Measurements from ENCODE around the gene OAT. TPM values are rescaled to one million over a fixed set of nuclear protein-coding genes. Genes with fewer than 3 reads are reported as not detected.

The OAT gene
- total RNA-seq, 4 donors from 2014 or later = 139 to 205 (median 168) TPM

DNA sequence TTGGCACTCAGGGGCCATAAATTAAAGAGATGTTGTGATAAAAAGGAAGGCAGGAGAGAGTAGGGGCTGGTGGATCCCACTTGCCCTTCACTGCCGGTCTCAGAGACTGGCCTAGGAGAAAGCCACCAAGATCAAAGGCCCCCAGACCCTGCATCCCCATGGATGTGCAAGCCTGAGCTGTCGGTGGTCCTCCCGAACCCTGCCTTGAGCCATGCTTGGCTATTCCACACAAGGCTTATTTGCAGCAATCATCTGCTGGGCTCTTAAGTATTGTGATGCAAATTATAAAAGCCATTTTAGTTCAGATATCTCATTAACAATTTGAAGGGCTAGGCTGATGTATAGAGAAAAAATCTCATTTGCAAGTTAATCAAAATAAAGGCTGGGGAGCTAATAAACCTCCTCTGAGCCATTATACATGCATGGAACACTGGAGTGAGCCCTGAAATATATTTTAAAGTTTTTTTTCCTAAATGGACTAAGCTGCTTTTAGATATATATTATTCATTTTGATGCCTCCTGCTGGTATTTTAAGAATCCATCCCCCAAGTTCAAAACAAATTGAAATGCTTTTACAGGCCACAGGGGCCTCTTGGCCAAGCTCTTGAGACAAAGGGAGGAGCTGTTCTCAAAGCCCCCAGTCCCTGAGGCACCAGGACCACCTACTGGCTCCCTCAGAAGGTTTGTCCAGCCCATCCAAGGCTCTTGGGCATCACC is 28.1 kb downstream of the OAT start:
- no peak for ATAC-seq
- Histone ChIP-seq H3K4me3 (no peak overlapping the region), H3K27me3 (no peaks in the 10 kb centered on the region), H3K27ac (no peak overlapping the region), H3K4me1 (peaks cover 0 to 15% (median 7%) of the 10 kb centered on the region in 3 donors), H3K36me3 (no peaks in the 10 kb centered on the region), H3K9me3 (no peaks in the 10 kb centered on the region)
- TF ChIP-seq POLR2AphosphoS5 (IDR thresholded peaks at IDR 0.05) (no peak), POLR2A (IDR thresholded peaks at IDR 0.05) (no peak)
- WGBS, 2 donors (ENCODE audit: low coverage in 1 of 2) = 86% methylated on average over 3 of the region's 3 CpGs; no CpG with 5 or more reads in 1 of the 2 donors

DNA sequence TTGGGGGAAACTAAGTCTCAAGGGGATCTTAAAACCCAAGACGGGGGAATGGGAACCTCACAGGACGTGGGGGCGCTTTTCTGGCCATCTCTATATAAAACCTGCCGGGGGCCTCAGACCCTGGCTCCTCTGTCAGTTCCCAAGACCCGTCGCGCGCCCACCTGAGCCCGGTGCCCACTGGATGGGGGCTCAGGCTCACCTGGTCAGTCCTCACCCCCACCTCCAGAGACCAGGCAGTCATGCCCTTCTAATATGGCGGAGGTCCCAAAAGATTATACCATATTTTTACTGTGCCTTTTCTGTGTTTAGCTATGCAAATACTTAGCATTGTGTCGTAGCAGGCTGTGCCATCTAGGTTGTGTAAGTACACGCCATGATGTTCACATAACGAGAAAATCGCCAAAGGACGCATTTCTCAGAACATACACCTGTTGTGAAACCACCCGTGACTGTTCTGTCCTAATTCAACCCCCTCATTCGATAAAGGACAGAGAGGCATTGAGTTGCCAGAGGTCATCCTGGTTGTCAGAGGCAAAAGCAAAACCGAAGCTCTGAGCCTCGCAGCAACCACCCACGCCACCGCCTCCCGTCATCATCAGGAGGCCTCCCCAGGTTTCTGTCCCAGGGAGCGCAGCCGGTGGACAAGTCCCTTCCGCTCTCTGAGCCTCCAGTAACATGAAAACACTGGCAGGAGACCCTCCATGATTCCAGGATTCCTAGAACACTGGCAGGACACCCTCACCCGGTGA is 28.9 kb downstream of the OAT start:
- Histone ChIP-seq H3K9me3 (no peaks in the 10 kb centered on the region), H3K27ac (peak overlapping the region in 2 of 4 donors; percentile 69 to 71), H3K36me3 (no peaks in the 10 kb centered on the region), H3K27me3 (no peaks in the 10 kb centered on the region), H3K4me1 (peaks cover 0 to 15% (median 7%) of the 10 kb centered on the region in 3 donors), H3K4me3 (peak overlapping the region in 1 of 2 donors; percentile 53)
- ATAC-seq = no peak
- TF ChIP-seq, protein P1, sequence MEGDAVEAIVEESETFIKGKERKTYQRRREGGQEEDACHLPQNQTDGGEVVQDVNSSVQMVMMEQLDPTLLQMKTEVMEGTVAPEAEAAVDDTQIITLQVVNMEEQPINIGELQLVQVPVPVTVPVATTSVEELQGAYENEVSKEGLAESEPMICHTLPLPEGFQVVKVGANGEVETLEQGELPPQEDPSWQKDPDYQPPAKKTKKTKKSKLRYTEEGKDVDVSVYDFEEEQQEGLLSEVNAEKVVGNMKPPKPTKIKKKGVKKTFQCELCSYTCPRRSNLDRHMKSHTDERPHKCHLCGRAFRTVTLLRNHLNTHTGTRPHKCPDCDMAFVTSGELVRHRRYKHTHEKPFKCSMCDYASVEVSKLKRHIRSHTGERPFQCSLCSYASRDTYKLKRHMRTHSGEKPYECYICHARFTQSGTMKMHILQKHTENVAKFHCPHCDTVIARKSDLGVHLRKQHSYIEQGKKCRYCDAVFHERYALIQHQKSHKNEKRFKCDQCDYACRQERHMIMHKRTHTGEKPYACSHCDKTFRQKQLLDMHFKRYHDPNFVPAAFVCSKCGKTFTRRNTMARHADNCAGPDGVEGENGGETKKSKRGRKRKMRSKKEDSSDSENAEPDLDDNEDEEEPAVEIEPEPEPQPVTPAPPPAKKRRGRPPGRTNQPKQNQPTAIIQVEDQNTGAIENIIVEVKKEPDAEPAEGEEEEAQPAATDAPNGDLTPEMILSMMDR (IDR thresholded peaks at IDR 0.05) = no peak
- TF ChIP-seq POLR2AphosphoS5 (IDR thresholded peaks at IDR 0.05) (no peak), EP300 (IDR thresholded peaks at IDR 0.05) (no peak), POLR2A (IDR thresholded peaks at IDR 0.05) (no peak)
- WGBS, 2 donors (ENCODE audit: low coverage in 1 of 2) = 70 to 79% methylated on average over 5 to 7 of the region's 26 CpGs

DNA sequence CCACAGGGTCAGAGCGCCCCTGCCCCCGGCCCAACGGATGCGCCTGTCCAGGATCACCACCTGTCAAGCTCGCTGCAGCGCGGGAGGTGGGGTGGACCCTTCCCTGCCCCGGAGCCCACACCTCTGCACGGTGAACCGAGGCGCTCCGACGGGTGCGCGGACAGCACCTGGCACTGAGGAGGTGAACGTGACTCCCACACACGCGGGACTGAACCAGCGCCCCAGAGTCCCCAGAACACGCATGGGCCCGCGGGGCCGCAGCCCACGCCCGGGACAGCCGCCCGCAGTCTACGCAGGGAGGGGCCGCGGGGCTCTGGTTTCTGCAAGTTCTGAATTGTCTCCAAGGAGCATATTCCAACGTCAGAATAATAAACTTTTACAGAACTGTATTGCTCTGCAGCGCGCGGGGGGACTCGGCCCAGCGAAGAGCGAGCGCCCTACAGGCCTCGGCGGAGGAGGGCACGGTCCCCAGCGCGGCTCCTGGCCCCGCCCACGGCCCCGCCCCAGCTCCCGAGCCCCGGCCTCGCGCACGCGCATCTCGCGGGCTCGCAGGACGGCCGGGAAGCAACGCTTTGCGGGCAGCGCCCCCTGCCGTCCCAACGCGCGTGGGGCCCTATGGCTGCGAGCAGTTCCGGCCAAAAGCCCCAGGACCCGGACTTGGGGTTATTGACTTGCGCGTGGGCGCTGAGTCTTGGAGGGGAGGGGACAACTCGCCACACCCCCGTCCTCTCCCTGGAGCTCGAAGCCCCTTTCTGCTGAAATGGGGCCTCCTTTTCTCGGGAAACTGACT is 29.7 kb downstream of the OAT start:
- peak; percentile 98 for ATAC-seq
- Histone ChIP-seq H3K27ac (peak overlapping the region in 3 of 4 donors; percentile 43 to 71 (median 69)), H3K36me3 (no peaks in the 10 kb centered on the region), H3K9me3 (no peaks in the 10 kb centered on the region), H3K4me3 (peak overlapping the region; percentile 50 to 53), H3K27me3 (no peaks in the 10 kb centered on the region), H3K4me1 (peaks cover 0 to 20% (median 7%) of the 10 kb centered on the region in 3 donors)
- no peak for TF ChIP-seq EP300 (IDR thresholded peaks at IDR 0.05)
- TF ChIP-seq POLR2AphosphoS5 (IDR thresholded peaks at IDR 0.05) = peak; percentile 29
- TF ChIP-seq, protein P1 (IDR thresholded peaks at IDR 0.05) = peak in 3 of 4 experiments; percentile 97 to 99 (median 98)
- TF ChIP-seq POLR2A (IDR thresholded peaks at IDR 0.05) = peak in 1 of 2 donors; percentile 13
- 0% methylated on average over 3 of the region's 74 CpGs; no CpG with 5 or more reads in 1 of the 2 donors for WGBS, 2 donors (ENCODE audit: low coverage in 1 of 2)

DNA sequence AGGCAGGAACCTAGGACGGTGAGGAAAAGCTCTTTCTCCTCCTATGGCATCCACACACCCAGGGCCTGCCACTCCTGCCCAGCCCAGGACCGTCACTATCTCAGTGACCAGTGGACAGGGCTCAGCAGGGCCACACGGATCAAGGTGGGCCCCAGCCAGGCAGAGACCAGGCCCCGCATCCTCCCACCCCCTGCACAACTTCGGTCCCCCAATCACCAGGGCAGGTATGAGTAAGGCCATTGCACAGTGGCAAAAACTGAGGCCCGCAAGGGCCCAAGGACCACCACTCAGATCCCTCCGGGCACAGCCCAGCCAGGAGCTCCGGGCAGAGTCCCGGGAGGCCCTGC is 30.3 kb downstream of the OAT start:
- Histone ChIP-seq H3K9me3 (no peaks in the 10 kb centered on the region), H3K4me3 (peak overlapping the region; percentile 50 to 53), H3K27me3 (no peaks in the 10 kb centered on the region), H3K27ac (peak overlapping the region in 2 of 4 donors; percentile 69 to 71), H3K4me1 (peaks cover 0 to 20% (median 7%) of the 10 kb centered on the region in 3 donors), H3K36me3 (no peaks in the 10 kb centered on the region)
- WGBS, 2 donors (ENCODE audit: low coverage in 1 of 2) = no CpG with 5 or more reads among the region's 9 CpGs
- no peak for ATAC-seq
- TF ChIP-seq POLR2A (IDR thresholded peaks at IDR 0.05) (no peak), EP300 (IDR thresholded peaks at IDR 0.05) (no peak), POLR2AphosphoS5 (IDR thresholded peaks at IDR 0.05) (no peak)
- TF ChIP-seq, protein P1 (IDR thresholded peaks at IDR 0.05) = no peak

All from gastroesophageal sphincter (tissue), 4 donors.